ENCODE results near the gene OR6V1. TPM values are rescaled to one million over a fixed set of nuclear protein-coding genes. Genes with fewer than 3 reads are reported as not detected.

The OR6V1 gene
- polyA plus RNA-seq, 1 donor (not counting 4 experiments of a cell fraction or from before 2014, with no cell fraction given), result not detected

DNA sequence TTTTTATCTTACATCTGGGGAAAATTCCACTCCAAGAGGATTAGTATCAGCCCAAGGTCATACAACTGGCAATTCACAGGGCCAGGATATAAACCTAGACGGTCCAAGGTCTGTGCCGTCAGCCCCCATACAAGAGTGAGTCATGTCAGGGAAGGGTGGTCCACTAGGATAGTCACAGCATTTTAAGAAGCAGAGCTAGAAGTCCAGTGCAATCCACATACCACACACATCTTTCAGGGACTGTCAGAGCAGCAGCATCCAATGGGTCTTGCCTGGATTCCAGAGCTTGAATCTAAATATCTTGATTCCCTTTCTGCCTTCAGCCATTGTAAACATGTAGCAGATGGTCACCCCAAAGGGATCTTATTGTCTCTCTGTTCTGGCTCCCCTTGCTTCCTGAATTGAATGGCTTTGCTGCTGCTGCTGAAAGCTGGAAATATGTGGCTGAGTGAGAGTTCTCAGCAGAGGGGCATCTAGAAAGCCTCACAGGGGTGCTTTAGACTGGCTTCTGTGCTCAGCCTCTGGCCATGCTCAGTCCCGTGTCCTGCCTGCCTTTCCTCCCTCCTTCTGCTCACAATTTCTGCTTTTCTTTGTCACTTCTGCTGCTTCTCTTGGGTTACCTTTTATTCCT is 9.9 kb upstream of the OR6V1 start:
- no peak for FAIRE-seq
- no peaks in the 10 kb centered on the region for H3K27me3 ChIP-seq (ENCODE audit: control insufficient read depth, extremely low read depth, insufficient read depth, low read length)
- no peaks in the 10 kb centered on the region for H3K9me1 ChIP-seq (ENCODE audit: control insufficient read depth, extremely low read depth, insufficient read depth, low read length)
- no peaks in the 10 kb centered on the region for H3K4me1 ChIP-seq (ENCODE audit: control insufficient read depth, extremely low read depth, insufficient read depth, low read length)
- no peak overlapping the region for H2AFZ ChIP-seq (ENCODE audit: control insufficient read depth, low read length)
- H3K27ac ChIP-seq (ENCODE audit: control insufficient read depth, insufficient read depth, low read length), result no peak overlapping the region
- H3K36me3 ChIP-seq (ENCODE audit: control insufficient read depth in 2 of 2, extremely low read depth in 1 of 2, insufficient read depth in 2 of 2, low read length in 2 of 2), result no peaks in the 10 kb centered on the region
- H3K9ac ChIP-seq (ENCODE audit: control insufficient read depth, extremely low read depth, insufficient read depth, low read length), result no peak overlapping the region
- H3K4me2 ChIP-seq (ENCODE audit: control insufficient read depth, extremely low read depth, insufficient read depth, low read depth, low read length), result no peak overlapping the region
- TF ChIP-seq EZH2 (IDR thresholded peaks at IDR 0.05; ENCODE audit: low read length) (no peak), CTCF (optimal IDR thresholded peaks at IDR 0.05 in 1 of 3, IDR thresholded peaks at IDR 0.05 in 1 of 3, conservative IDR thresholded peaks at IDR 0.05 in 1 of 3; ENCODE audit: extremely low read depth in 1 of 3, insufficient read depth in 2 of 3, low read length in 3 of 3) (no peak)
- no peak for DNase-seq (ENCODE audit: low read depth, low spot score)
- no peaks in the 10 kb centered on the region for H4K20me1 ChIP-seq (ENCODE audit: control insufficient read depth, extremely low read depth, insufficient read depth, low read length)
- dilution Hi-C loops (cut with MboI; ENCODE audit: extremely low pct_ligation_motif_present, low sequenced_read_pairs), result no loop called here
- no peaks in the 10 kb centered on the region for H3K9me3 ChIP-seq (ENCODE audit: control insufficient read depth, low read depth, low read length)
- no peak overlapping the region for H3K4me3 ChIP-seq (ENCODE audit: control insufficient read depth in 2 of 3, extremely low read depth in 1 of 3, insufficient read depth in 2 of 3, low read depth in 1 of 3, low read length in 3 of 3)
- H3K79me2 ChIP-seq (ENCODE audit: control insufficient read depth, insufficient read depth, low read length), result no peaks in the 10 kb centered on the region

- H3K4me2 ChIP-seq (ENCODE audit: control insufficient read depth, extremely low read depth, insufficient read depth, low read depth, low read length), result no peak overlapping the region
- H3K79me2 ChIP-seq (ENCODE audit: control insufficient read depth, insufficient read depth, low read length), result no peaks in the 10 kb centered on the region
- TF ChIP-seq EZH2 (IDR thresholded peaks at IDR 0.05; ENCODE audit: low read length) (no peak), CTCF (optimal IDR thresholded peaks at IDR 0.05 in 1 of 3, IDR thresholded peaks at IDR 0.05 in 1 of 3, conservative IDR thresholded peaks at IDR 0.05 in 1 of 3; ENCODE audit: extremely low read depth in 1 of 3, insufficient read depth in 2 of 3, low read length in 3 of 3) (no peak)
- H3K4me3 ChIP-seq (ENCODE audit: control insufficient read depth in 2 of 3, extremely low read depth in 1 of 3, insufficient read depth in 2 of 3, low read depth in 1 of 3, low read length in 3 of 3), result no peak overlapping the region
- H3K36me3 ChIP-seq (ENCODE audit: control insufficient read depth in 2 of 2, extremely low read depth in 1 of 2, insufficient read depth in 2 of 2, low read length in 2 of 2), result no peaks in the 10 kb centered on the region
- no peaks in the 10 kb centered on the region for H3K4me1 ChIP-seq (ENCODE audit: control insufficient read depth, extremely low read depth, insufficient read depth, low read length)
- H3K9me1 ChIP-seq (ENCODE audit: control insufficient read depth, extremely low read depth, insufficient read depth, low read length), result no peaks in the 10 kb centered on the region
- no peak overlapping the region for H3K27ac ChIP-seq (ENCODE audit: control insufficient read depth, insufficient read depth, low read length)
- FAIRE-seq (no peak), DNase-seq (ENCODE audit: low read depth, low spot score) (no peak)
- no peaks in the 10 kb centered on the region for H3K27me3 ChIP-seq (ENCODE audit: control insufficient read depth, extremely low read depth, insufficient read depth, low read length)
- no peak overlapping the region for H3K9ac ChIP-seq (ENCODE audit: control insufficient read depth, extremely low read depth, insufficient read depth, low read length)
- H3K9me3 ChIP-seq (ENCODE audit: control insufficient read depth, low read depth, low read length), result no peaks in the 10 kb centered on the region
- dilution Hi-C loops (cut with MboI; ENCODE audit: extremely low pct_ligation_motif_present, low sequenced_read_pairs), result no loop called here
- H2AFZ ChIP-seq (ENCODE audit: control insufficient read depth, low read length), result no peak overlapping the region
- no peaks in the 10 kb centered on the region for H4K20me1 ChIP-seq (ENCODE audit: control insufficient read depth, extremely low read depth, insufficient read depth, low read length)
Measured at GRCh38 chr7:143042790-143043271, 9.3 kb upstream of the OR6V1 start.

Data from keratinocyte (primary cell).